Measurements from ENCODE around the gene ST6GALNAC6. TPM values are rescaled to one million over a fixed set of nuclear protein-coding genes. Genes with fewer than 3 reads are reported as not detected.
"Not testable (repeated sequence)": the region's sequence is repeated elsewhere in the genome, so short reads cannot be mapped to it uniquely, and the experiment has no call there.

The ST6GALNAC6 gene
- total RNA-seq, 1 donor from 2014 or later = 82.0 TPM

GRCh38 chr9:127872369-127873222 lies 26.8 kb downstream of the ST6GALNAC6 start:
- DNase-seq = no peak
- no peak for TF ChIP-seq CTCF (IDR thresholded peaks at IDR 0.05)
- H3K27ac ChIP-seq = no peak overlapping the region
- peaks cover 63% of the 10 kb centered on the region for H3K4me1 ChIP-seq
- no peak for ATAC-seq
- peaks cover 42% of the 10 kb centered on the region for H3K36me3 ChIP-seq
- H3K9me3 ChIP-seq = no peaks in the 10 kb centered on the region
- H3K4me3 ChIP-seq = no peak overlapping the region
- H3K27me3 ChIP-seq (ENCODE audit: low read depth) = no peaks in the 10 kb centered on the region
- intact Hi-C loops (cut with DNase I) = no loop called here

- H3K9me3 ChIP-seq = no peaks in the 10 kb centered on the region
- intact Hi-C loops (cut with DNase I) = no loop called here
- H3K4me1 ChIP-seq = peaks cover 63% of the 10 kb centered on the region
- H3K27ac ChIP-seq = no peak overlapping the region
- H3K36me3 ChIP-seq = peaks cover 46% of the 10 kb centered on the region
- TF ChIP-seq CTCF (IDR thresholded peaks at IDR 0.05) = no peak
- ATAC-seq (no peak), DNase-seq (no peak)
- no peaks in the 10 kb centered on the region for H3K27me3 ChIP-seq (ENCODE audit: low read depth)
- H3K4me3 ChIP-seq = no peak overlapping the region
These were observed 27.9 kb downstream of the ST6GALNAC6 start for GRCh38 chr9:127871531-127871930.

GRCh38 chr9:127870887-127871286 lies 28.5 kb downstream of the ST6GALNAC6 start:
- ATAC-seq (no peak), DNase-seq (no peak)
- Histone ChIP-seq H3K4me1 (peaks cover 58% of the 10 kb centered on the region), H3K36me3 (peaks cover 46% of the 10 kb centered on the region), H3K27ac (no peak overlapping the region), H3K27me3 (ENCODE audit: low read depth) (no peaks in the 10 kb centered on the region), H3K4me3 (no peak overlapping the region), H3K9me3 (no peaks in the 10 kb centered on the region)
- TF ChIP-seq CTCF (IDR thresholded peaks at IDR 0.05) = no peak
- intact Hi-C loops (cut with DNase I) = no loop called here

GRCh38 chr9:127870153-127870491 lies 29.3 kb downstream of the ST6GALNAC6 start:
- Histone ChIP-seq H3K36me3 (peaks cover 46% of the 10 kb centered on the region), H3K27ac (peak overlapping the region; percentile 53), H3K4me1 (peaks cover 56% of the 10 kb centered on the region)
- ATAC-seq; intact Hi-C loops (cut with DNase I); H3K9me3 ChIP-seq; DNase-seq; H3K4me3 ChIP-seq; H3K27me3 ChIP-seq (ENCODE audit: low read depth): not testable (repeated sequence)
- TF ChIP-seq CTCF (IDR thresholded peaks at IDR 0.05) = peak; percentile 37

- Histone ChIP-seq H3K27me3 (ENCODE audit: low read depth) (no peaks in the 10 kb centered on the region), H3K4me3 (no peak overlapping the region), H3K9me3 (no peaks in the 10 kb centered on the region), H3K4me1 (peaks cover 57% of the 10 kb centered on the region), H3K27ac (peak overlapping the region; percentile 53), H3K36me3 (peaks cover 46% of the 10 kb centered on the region)
- intact Hi-C loops (cut with DNase I) = no loop called here
- ATAC-seq (peak; percentile 86 to 90), DNase-seq (peak; percentile 92)
- TF ChIP-seq CTCF (IDR thresholded peaks at IDR 0.05) = peak; percentile 94
These were observed 29.9 kb downstream of the ST6GALNAC6 start for GRCh38 chr9:127869310-127870152.

Data from lower lobe of right lung (tissue), 2 donors.